Amniotic stem cell (primary cell): ENCODE measurements around the gene SCNN1B.

Experiments used
- DNase-seq: peaks from one replicate; lab custom pipeline; 2025; lab: John Stamatoyannopoulos, UW

The SCNN1B gene

DNA sequence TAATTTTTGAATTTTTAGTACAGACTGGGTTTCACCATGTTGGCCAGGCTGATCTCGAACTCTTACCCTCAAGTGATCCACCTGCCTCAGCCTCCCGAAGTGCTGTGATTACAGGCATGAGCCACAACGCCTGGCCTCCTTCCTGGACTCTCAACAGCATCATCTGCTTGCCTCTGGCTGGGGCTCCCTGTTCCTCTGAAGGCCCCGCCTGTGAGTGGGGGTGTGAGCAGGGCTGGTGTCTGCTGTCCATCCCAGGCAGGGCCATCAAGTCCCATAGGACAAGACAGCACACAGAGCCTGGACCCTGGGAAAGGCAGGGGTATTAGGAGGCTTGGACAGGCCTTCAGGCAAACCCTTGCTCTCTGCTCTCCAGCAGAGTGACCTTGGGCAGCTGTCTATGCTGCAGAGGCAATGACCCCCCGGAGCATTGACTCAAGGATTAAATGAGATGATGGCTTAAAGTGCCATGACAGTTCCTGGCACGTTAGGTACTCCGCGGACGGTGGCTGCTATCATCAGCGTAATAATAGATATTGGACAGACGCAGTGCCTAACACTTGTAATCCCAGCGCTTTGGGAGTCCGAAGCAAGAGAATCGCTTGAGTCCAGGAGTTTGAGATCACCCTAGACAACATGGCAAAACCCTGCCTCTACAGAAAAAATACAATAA, 19.2 kb downstream of the SCNN1B start:
- no peak for DNase-seq

DNA sequence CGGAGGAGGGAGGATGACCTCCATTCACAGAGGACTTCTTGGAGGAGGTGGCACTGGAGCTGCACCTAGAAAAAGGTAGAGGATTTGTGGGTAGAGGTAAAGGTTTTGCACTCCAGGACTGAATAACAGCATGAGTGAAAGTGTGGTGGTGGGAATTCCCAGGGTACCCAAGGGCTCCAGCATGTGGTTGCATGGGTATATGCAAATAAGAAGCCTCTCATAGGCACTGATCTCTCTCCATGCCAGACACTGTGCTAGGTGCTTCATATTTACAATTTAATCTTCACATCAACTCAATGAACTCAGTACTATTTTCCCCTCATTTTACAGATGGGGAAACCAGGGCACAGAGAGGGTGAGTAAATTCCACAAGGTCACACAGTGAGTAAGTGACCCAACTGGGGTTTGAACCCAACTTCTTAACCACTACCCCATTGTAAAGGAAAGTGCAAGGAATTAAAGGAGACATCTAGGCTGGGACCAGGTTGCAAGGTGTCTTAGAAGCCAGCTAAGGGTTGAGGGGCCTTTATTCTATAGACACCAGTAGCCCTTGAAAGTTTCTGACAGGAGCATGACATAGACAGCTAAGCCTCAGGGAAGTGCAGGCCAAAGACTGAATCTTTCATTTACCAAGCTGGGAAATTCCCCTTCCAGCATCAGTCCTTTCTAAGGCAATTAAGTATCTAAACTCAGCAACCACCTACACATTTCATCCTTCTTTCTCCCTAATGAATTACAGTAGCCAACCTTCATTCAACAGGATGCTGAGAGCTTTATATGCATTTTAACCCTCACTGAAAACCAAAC, 21.3 kb downstream of the SCNN1B start:
- no peak for DNase-seq

DNA sequence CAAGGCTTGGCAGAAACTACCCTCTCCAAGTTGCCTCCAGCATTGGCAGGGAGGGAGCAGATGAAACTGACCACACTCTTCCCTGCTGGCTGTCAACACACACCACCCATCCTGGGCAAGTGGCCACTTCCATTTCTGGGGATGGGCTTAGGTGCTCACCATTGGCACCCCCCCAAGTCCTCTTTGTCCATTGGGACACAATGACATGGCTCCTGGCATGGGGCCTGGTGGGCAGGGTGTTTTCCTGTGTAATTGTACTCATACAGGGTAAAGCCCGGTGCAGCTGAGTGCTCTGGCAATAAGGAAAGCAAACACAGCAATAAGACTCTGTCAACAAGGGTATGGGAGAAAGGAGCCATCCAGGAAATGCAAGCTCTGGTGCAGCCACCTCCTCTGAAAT, 22.6 kb downstream of the SCNN1B start:
- no peak for DNase-seq

DNA sequence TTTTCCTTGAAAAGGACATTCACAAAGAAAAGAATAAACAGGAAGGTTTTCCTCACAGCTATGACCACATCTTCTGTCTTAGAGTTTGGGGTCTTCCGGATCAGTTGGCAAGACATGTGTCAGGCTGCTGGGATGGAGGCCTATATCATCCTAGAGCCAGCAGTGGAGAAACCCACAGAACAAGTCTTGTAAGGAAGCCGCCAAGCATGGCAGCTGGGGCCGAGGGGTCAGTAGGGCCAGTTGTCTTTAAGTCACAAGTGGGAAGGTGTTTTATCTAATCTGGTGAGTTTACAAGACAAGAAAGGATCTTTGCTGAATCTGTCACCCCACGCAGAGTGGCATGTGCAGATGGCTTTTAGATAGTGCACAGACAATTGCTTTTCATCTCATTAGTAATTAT, 25.7 kb downstream of the SCNN1B start:
- no peak for DNase-seq

DNA sequence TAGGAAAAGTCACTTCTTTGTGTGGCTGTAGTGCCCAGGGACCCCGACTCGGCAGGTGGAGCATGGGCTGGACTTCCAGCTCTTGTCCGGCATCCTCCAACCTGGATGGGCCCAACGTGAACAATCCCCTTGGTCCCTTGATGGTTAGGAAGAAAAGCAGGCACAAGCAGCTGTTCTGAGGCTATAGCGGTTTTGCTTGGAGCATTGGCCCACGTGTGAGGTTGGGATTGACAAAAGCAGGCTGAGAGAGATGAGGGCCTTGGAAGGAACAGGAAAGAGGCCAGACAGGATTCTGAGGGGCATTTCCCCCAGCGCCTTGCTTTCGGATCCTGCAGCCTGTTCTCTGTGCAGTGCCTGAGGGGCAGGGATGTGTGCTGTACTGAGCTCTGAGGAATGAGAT, 28.1 kb downstream of the SCNN1B start:
- no peak for DNase-seq

DNA sequence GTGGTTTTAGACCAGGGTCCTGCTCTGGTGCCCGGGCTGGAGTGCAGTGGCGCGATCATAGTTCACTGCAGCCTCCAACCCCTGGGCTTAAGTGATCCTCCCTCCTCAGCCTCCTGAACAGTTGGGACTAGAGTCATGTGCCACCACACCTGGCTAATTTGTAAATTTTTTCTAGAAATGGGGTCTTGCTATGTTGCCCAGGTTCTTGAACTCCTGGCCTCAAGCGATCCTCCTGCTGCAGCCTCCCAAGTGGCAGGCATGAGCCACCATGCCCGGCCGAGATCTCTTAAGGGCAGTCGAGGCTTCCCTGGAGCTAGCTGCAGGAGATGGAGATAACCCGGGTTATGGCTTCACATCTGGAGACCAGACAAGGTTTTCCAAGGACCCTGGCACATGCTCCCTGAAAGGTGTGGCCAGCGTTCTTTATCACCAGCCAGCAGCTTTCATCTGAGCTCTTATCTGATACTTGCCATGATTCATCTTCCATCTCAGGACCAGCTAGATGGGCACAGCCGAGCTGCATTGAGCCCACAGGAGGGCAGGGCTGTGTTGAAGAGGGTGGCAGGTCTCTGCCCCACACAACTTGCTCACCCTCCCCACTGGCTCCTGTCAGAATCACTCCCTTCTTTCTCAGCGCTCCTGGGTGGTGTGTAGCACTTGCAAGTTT, 28.6 kb downstream of the SCNN1B start:
- DNase-seq = no peak

DNA sequence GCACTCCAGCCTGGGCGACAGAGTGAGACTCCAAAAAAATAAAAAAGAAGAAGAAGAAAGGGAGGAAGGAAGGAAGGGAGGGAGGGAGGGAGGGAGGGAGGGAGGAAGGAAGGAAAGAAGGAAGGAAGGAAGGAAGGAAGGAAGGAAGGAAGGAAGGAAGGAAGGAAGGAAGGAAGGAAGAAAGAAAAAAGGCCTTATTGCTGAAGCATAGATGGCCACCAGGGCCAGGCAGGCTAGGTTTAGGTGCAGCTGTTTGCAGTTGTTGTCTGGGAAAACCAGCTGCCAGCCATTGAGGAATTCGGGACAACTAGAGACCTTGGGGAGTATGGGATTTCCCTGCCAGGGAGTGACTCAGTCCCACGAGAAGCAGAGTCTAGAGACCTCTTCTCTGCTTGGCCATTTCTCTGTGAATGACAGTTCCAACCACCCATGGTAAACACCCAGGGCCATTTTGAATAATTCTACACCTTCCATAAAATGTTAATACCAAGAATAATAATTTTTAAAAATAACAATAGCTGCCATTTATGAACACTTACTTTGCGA, 31.0 kb downstream of the SCNN1B start:
- no peak for DNase-seq

DNA sequence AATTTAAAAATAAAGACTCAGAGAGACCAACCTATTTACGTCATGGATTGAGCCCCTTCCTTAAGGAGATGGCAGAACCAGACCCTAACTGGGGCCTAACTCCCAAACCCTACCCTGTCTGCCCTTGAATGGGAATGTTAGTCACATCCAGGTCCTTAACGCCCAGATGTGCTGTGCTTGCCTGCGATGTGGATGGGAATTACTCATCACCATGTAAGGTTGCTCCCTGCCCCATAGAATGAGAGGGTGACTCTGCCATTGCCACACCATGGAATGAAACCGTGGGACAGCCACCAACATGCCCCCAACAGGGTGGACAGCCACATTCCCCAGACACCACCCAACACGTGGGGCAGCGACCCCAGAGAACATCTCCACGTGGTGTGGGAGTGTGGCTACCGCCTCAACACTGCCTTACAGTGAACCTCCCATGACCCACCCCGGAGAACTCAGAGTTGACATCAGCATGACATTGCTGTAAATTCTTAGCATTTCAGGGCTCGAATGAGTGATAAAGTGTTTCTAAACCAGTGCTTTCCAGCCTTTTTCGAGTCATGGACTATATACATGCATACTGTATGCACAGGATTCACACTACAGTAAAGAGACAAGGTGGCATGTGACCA, 31.8 kb downstream of the SCNN1B start:
- DNase-seq = no peak

DNA sequence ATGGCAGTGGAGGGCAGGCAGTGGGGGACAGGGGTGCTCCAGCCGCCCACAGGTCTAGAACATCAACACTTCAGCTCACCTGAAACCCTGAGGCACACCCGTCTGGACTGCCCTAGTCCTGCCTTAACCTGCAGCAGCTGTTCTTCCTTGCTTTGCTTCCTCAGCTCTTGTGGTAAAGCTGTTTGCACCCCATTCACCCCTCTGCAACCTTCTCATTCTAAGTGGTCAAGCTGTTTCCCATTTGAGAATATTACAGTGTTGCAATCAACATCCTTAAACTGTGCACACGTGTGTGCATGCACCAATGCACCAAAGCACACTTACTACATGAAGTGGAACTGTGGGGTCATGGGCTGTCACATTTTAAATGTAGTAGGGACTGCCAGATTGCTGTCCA, 32.4 kb downstream of the SCNN1B start:
- no peak for DNase-seq

DNA sequence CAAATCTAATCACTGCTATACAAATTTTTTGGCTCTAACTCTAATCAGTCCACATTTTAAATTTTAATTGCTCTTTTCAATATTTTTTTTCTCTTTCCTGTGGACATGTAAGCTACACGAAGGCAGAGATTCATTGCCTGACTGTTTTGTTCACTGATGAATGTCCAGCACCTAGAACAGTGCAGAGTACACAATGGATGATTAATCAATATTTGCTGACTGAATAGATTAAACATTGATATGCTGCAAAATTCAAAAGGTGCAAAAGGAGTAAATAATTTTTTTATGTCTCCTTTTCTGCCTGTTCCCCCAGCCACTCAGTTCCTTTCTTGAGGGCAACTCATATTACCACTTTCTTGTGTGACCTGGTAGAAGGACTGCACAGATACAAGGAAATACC, 32.8 kb downstream of the SCNN1B start:
- no peak for DNase-seq

DNA sequence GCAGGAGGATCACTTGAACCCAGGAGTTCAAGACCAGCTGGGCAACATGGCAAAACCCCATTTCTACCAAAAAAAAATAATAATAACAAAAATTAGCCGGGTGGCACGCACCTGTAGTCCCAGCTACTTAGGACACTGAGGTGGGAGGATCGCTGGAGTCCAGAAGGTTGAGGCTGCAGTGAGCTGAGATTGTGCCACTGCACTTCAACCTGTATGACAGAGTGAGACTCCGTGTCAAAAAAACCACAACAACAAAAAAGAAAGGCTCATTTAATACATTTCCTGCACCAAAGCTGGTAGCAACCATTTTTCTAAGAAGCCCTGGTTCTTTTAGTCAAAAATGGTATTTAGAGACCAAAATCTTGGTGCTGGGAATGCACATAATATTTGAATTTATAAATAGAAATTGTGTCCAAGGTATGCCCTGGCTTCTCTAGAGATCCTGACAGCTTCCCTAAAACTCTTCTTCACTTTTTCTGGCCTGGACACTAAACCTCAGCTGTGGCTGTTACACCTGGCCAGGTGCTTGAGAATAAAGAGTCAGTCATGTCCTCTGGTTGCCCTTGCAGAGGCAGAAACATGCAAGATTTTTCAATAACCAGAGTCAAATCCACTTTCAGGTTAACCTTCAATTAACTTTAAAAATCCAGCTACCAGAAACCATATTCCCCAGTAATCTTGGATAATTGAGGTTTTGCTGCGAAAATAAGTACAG, 35.9 kb downstream of the SCNN1B start:
- no peak for DNase-seq

DNA sequence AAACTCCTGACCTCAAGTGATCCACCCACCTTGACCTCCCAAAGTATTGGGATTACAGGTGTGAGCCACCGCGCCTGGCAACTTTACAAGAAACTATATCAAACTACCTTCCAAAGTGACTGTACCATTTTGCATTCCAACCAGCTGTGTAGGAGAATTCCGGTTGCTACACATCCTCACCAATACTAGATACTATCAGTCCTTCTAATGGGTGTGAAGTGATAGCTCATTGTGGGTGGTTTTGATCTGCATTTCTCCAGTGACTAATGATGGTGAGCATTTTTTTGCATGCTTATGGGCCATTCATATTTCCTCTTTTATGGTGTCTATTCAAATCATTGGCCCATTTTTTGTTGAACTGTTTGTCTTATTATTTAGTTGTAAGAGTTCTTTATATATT, 37.7 kb downstream of the SCNN1B start:
- no peak for DNase-seq

DNA sequence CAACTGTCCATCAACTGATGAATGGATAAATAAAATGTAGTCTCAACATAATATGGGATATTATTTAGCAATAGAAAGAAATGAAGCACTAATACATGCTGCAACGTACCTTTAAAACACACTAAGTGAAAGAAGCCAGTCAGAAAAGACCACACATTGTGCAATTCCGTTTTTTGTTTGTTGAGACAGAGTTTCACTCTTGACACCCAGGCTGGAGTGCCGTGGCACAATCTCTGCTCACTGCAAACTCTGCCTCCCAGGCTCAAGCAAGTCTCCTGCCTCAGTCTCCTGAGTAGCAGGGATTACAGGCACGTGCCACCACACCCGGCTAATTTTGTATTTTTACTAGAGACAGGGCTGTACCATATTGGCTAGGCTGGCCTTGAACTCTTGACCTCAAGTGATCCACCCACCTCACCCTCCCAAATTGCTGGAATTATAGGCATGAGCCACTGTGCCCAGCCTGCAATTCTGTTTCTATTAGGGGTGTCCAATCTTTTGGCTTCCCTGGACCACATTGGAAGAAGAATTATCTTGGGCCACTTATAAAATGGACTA, 40.1 kb downstream of the SCNN1B start:
- no peak for DNase-seq

DNA sequence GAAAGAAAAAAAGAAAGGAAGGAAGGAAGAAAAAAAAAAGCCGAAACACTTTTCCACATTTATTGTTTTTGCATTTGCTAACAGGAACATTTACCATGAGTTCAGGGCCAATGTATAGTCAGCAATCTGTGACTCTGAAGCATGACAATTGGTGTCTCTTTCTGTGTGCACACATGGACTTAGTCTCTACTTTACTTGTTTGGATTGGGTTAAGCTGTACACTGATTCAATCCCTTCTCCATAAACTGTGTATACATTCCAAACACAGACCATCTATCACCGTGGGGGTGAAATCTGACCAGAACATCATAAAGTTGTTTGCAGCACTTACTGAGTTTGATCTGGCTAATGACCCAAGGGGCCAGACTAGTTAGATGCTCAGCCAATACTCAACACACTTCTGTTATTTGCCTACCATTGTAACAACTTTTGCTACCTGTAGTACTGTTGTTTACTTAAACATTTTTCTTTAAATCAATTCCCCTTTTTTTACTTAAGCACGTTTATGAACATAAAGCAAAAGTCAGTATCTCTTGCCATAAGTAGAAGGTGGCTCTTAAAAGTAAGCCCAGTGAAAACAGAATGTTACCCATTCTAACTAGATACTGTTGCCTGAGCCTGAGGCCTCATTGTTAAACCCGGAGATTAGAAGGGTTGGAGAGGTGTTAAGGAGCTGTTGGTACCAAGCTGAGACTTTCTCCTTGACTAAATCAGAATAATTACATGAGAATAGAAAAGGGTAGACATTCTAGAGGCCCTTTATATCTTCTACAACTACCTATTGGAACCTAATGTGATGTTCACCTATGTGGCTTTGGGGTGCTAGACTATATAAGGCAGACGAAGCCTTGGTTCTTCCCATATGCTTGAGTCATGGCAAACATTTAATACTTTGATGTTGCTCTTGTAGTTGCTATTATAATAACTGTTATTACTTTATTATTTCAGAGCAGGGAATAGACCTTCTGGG, 41.8 kb downstream of the SCNN1B start:
- no peak for DNase-seq

DNA sequence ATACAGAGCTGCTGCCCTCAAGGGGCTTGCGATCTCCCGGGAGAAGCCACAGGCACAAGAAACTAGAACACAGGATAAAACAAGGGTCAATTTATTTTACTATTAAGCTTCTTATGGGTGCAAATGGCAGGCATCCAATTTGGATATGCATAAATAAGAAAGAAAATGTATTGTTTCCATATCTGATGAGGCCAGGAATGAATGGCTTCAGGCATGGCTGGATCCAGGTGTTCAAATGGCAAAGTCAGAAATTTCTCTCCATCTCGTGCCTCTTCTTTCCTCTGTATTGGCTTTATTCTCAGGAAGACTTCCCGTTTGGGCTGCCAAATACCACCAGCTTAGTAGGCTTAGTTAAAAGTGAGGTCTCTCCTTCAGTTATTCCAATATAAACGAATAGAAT, 43.1 kb downstream of the SCNN1B start:
- DNase-seq = no peak

DNA sequence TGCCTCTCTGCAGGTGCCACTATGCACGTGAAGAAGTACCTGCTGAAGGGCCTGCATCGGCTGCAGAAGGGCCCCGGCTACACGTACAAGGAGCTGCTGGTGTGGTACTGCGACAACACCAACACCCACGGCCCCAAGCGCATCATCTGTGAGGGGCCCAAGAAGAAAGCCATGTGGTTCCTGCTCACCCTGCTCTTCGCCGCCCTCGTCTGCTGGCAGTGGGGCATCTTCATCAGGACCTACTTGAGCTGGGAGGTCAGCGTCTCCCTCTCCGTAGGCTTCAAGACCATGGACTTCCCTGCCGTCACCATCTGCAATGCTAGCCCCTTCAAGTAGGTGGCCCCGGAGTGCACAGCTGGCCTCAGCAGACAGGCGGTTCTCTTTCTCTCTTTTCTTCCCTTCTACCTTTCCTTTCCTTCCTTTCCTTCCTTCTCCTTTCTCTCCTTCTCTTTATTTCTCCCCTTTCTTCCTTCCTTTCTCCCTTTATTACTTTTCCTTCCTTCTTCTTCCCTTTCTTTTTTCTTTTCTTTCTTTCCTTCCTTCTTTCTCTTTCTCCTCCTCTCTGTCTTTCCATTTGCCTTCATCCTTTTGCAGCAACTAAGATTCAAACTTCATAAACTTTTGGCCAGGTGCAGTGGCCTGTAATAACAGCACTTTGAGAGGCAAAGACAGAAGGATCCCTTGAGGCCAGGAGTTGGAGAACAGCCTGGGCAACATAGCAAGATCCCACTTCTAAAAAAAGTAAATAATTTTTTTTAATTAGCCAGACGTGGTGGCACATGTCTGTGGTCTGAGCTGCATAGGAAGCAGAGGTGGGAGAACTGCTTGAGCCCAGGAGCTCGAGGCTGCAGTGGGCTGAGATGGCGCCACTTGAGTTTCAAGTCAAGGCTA, 46.7 kb downstream of the SCNN1B start:
- no peak for DNase-seq

DNA sequence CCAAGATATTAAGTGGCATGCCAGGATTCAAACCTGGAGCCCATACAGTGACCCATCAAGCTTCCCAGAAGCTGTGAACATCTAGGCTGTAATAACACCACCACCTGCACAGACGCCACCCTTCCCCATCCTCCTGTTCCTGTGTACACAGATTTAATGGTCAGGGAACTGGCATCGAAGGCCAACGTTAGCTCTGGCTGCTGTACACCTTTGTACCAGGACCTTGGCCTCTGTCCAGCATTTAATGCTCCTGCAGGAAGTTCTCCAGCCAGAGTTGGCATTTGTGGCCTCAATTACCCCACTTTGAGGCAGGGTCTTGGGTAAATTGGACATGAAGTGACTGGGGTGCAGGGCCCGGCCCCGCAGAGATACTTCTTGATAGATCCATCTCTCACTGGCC, 49.3 kb downstream of the SCNN1B start:
- no peak for DNase-seq

DNA sequence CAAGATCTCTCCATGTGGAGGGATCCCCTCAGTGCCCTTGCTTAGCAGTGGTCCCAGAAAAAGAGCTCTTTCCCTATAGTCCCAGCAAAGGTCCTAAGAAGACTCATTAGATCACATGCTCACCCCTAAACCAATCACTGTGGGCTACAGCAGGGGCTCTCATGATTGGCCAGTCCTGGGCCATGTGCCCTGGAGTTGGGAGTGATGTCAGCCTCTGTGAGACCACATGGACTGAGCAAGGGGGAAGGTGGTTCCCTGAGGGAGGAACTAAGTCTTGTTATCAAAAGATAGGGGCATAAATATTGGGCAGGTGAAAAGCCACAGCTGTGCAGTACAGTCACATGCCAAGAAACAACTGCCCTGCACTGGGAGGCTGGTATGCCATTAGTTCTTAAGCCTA, 51.3 kb downstream of the SCNN1B start:
- DNase-seq = no peak

DNA sequence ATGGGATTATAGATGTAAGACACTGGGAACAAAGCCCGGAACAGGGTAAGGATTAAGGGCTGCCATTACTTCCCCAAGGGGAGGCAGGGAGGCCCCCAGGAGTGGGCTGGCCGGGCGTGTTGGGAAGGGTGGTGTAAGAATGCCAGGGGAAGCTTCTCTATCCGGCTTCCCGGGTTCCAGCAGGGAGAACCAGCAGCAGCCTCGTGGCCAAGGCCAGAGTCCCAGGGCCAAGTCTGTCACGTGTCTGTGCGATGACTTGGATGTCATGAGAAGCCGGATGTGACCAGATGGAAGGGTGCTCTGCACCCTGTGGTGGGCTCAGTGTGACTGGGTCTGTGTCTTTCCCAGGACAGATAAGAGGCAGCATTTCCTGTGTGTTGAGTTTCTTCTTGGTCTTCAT, 52.1 kb downstream of the SCNN1B start:
- DNase-seq = no peak
